ENCODE measurements around the gene FANCE. TPM values are rescaled to one million over a fixed set of nuclear protein-coding genes. Genes with fewer than 3 reads are reported as not detected.

Gene FANCE
- total and polyA plus RNA-seq, 9 of the 15 experiments (the other 6 are each of a cell fraction or from before 2014, with no cell fraction given): 5.7 to 30.2 (median 17.0) TPM

- no peaks in the 10 kb centered on the region for H3K9me3 ChIP-seq (replicated peaks; ENCODE audit: control insufficient read depth, insufficient read depth, low read depth, low read length)
- 29% methylated on average over 21 of the region's 28 CpGs for WGBS (ENCODE audit: insufficient coverage, low coverage, missing lambda C conversion rate)
- ChIA-PET CTCF (ENCODE audit: low intra/inter-chr PET ratio) (no interaction called here), POLR2A (interaction anchor here (0.5 to 5.6 kb wide), 6 partner anchors 11 to 275 kb away, joined by 3 to 52 read pairs (median 4); no protein-coding TSS in a partner anchor)
- FAIRE-seq: no peak
- H3K36me3 ChIP-seq (ENCODE audit: control insufficient read depth, insufficient read depth, low read length): no peaks in the 10 kb centered on the region
- peak overlapping the region; percentile 67 for H3K27ac ChIP-seq (ENCODE audit: extremely low read depth, low read depth, low read length)
- H3K4me3 ChIP-seq: no peak overlapping the region
- peak; percentile 83 to 90 (median 87) for DNase-seq (ENCODE audit: extremely low read depth in 1 of 4, low spot score in 3 of 4)
- H3K4me1 ChIP-seq (replicated peaks in 1 of 2; ENCODE audit: control insufficient read depth in 2 of 2, insufficient read depth in 2 of 2, low read length in 2 of 2): peaks cover 53 to 71% of the 10 kb centered on the region in 2 experiments
- BruUV-seq (replicated peaks): no TSS peak
- peak overlapping the region; percentile 27; the same call in 1 of the 2 replicates for H2AFZ ChIP-seq (ENCODE audit: low read depth, low read length)
- H3K9me1 ChIP-seq (ENCODE audit: control insufficient read depth, insufficient read depth, low read length): peaks cover 3% of the 10 kb centered on the region
- H3K4me2 ChIP-seq (ENCODE audit: insufficient read depth, low read length): peak overlapping the region; percentile 62
- H3K27me3 ChIP-seq (ENCODE audit: control insufficient read depth in 2 of 2, insufficient read depth in 2 of 2, low read length in 2 of 2): no peaks in the 10 kb centered on the region
- intact Hi-C loops (cut with micrococcal nuclease) (no loop called here), in situ Hi-C loops (cut with MboI) (no loop called here)
- peaks cover 26% of the 10 kb centered on the region; the same call in 1 of the 2 replicates for H4K20me1 ChIP-seq (replicated peaks; ENCODE audit: control insufficient read depth, insufficient read depth, low read length)
- peaks cover 19% of the 10 kb centered on the region; the same call in 2 of the 3 replicates for H3K79me2 ChIP-seq (ENCODE audit: control insufficient read depth, insufficient read depth, low read length)
- ATAC-seq: peak; percentile 86
- peak overlapping the region; percentile 36 to 84; a peak in 3 of 4 replicates for H3K9ac ChIP-seq (ENCODE audit: insufficient read depth in 1 of 2, low read depth in 2 of 2, low read length in 2 of 2)
- TF ChIP-seq MYBL2 (IDR thresholded peaks at IDR 0.05; ENCODE audit: low read depth) (no peak), MYBL2 (CRISPR knock-in tag; IDR thresholded peaks at IDR 0.05; ENCODE audit: borderline replicate concordance) (no peak), PHTF2 (CRISPR knock-in tag; IDR thresholded peaks at IDR 0.05) (no peak), PRMT5 (CRISPR knock-in tag; IDR thresholded peaks at IDR 0.05) (no peak), SPI1 (IDR thresholded peaks at IDR 0.05; ENCODE audit: borderline replicate concordance, low read depth, low read length) (no peak), ZNF644 (tag; IDR thresholded peaks at IDR 0.05; ENCODE audit: low read depth) (peak; percentile 77), ATF4 (CRISPR knock-in tag; IDR thresholded peaks at IDR 0.05) (no peak), CREM (IDR thresholded peaks at IDR 0.05; ENCODE audit: low read depth) (peak; percentile 89), HCFC1 (IDR thresholded peaks at IDR 0.05; ENCODE audit: low read depth, low read length) (0 out of 2 replicates have a peak, but pooled peaks have one; percentile 13), EGR1 (conservative IDR thresholded peaks at IDR 0.05) (peak; percentile 35; the same call in 1 of the 2 replicates)
- TF ChIP-seq, protein P1, sequence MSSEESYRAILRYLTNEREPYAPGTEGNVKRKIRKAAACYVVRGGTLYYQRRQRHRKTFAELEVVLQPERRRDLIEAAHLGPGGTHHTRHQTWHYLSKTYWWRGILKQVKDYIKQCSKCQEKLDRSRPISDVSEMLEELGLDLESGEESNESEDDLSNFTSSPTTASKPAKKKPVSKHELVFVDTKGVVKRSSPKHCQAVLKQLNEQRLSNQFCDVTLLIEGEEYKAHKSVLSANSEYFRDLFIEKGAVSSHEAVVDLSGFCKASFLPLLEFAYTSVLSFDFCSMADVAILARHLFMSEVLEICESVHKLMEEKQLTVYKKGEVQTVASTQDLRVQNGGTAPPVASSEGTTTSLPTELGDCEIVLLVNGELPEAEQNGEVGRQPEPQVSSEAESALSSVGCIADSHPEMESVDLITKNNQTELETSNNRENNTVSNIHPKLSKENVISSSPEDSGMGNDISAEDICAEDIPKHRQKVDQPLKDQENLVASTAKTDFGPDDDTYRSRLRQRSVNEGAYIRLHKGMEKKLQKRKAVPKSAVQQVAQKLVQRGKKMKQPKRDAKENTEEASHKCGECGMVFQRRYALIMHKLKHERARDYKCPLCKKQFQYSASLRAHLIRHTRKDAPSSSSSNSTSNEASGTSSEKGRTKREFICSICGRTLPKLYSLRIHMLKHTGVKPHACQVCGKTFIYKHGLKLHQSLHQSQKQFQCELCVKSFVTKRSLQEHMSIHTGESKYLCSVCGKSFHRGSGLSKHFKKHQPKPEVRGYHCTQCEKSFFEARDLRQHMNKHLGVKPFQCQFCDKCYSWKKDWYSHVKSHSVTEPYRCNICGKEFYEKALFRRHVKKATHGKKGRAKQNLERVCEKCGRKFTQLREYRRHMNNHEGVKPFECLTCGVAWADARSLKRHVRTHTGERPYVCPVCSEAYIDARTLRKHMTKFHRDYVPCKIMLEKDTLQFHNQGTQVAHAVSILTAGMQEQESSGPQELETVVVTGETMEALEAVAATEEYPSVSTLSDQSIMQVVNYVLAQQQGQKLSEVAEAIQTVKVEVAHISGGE (CRISPR knock-in tag; IDR thresholded peaks at IDR 0.05): peak in 1 of 3 experiments; percentile 85; a peak in 2 of 6 replicates
- TF ChIP-seq, protein P2, sequence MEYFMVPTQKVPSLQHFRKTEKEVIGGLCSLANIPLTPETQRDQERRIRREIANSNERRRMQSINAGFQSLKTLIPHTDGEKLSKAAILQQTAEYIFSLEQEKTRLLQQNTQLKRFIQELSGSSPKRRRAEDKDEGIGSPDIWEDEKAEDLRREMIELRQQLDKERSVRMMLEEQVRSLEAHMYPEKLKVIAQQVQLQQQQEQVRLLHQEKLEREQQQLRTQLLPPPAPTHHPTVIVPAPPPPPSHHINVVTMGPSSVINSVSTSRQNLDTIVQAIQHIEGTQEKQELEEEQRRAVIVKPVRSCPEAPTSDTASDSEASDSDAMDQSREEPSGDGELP (CRISPR knock-in tag; IDR thresholded peaks at IDR 0.05; ENCODE audit: borderline replicate concordance): peak; percentile 91
- TF ChIP-seq, protein P3, sequence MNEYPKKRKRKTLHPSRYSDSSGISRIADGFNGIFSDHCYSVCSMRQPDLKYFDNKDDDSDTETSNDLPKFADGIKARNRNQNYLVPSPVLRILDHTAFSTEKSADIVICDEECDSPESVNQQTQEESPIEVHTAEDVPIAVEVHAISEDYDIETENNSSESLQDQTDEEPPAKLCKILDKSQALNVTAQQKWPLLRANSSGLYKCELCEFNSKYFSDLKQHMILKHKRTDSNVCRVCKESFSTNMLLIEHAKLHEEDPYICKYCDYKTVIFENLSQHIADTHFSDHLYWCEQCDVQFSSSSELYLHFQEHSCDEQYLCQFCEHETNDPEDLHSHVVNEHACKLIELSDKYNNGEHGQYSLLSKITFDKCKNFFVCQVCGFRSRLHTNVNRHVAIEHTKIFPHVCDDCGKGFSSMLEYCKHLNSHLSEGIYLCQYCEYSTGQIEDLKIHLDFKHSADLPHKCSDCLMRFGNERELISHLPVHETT (CRISPR knock-in tag; conservative IDR thresholded peaks at IDR 0.05 in 1 of 2, IDR thresholded peaks at IDR 0.05 in 1 of 2): peak in 1 of 2 experiments; percentile 81; a peak in 2 of 4 replicates
Measured at GRCh38 chr6:35489995-35490791, 38.1 kb downstream of the FANCE start.
